C4-2B (cell line): ENCODE measurements around the gene TOX2.

Experiments
- CTCF ChIP-seq: fragments of 450-650 bp; conservative IDR thresholded peaks from 2 replicates; pipeline ENCODE4 v1.5.1; 2017; ENCODE audit warnings: mild to moderate bottlenecking
- ZFX ChIP-seq: fragments of 450-650 bp; IDR thresholded peaks from 2 replicates; pipeline ENCODE4 v1.6.1; 2017

- TF ChIP-seq CTCF (no peak), ZFX (no peak)
These were observed 105.9 kb downstream of the TOX2 start for GRCh38 chr20:44020406-44021148.
